NT2/D1 (cell line): ENCODE results near the gene FAIM2.

ENCODE experiments used
- DNase-seq: peaks from one replicate; pipeline ENCODE4 v3.0.0-alpha.2; 2011; ENCODE audit warnings: low read depth, low spot score
- H3K27me3 ChIP-seq: 2 replicates; pipeline ENCODE4 v1.6.0; 2011; ENCODE audit warnings: mild to moderate bottlenecking; ENCODE audit not compliant: insufficient read length, insufficient read depth
- H3K36me3 ChIP-seq: 2 replicates; pipeline ENCODE4 v1.6.1; 2011; ENCODE audit warnings: mild to moderate bottlenecking, low read length, mixed read lengths; ENCODE audit not compliant: insufficient read depth, insufficient read length
- H3K4me1 ChIP-seq: 2 replicates; pipeline ENCODE4 v1.5.1; 2011; ENCODE audit not compliant: insufficient read depth, insufficient read length
- H3K4me3 ChIP-seq: 2 replicates; pipeline ENCODE4 v1.5.1; 2011; ENCODE audit warnings: low read depth; ENCODE audit not compliant: insufficient read length
- H3K9ac ChIP-seq: 2 replicates; pipeline ENCODE4 v1.6.0; 2011; ENCODE audit warnings: low read depth; ENCODE audit not compliant: insufficient read length
- H3K9me3 ChIP-seq: 2 replicates; pipeline ENCODE4 v1.5.1; 2011; ENCODE audit warnings: mild to moderate bottlenecking, low read length; ENCODE audit not compliant: insufficient read depth
- SUZ12 ChIP-seq: IDR thresholded peaks from 2 replicates; pipeline ENCODE4 v1.6.1; 2011; ENCODE audit not compliant: insufficient read length, insufficient read depth; ENCODE audit errors: extremely low read depth
- YY1 ChIP-seq: IDR thresholded peaks from 2 replicates; pipeline ENCODE4 v1.6.1; 2011; ENCODE audit not compliant: insufficient read length, insufficient read depth
- ZNF274 ChIP-seq: IDR thresholded peaks from 2 replicates; pipeline ENCODE4 v1.6.1; 2011; ENCODE audit warnings: mild to moderate bottlenecking, low read depth, low read length

Gene FAIM2

GRCh38 chr12:49819786-49820185 is 83.9 kb downstream of the FAIM2 start:
- H3K4me3 ChIP-seq = no peak overlapping the region
- peaks cover 53% of the 10 kb centered on the region for H3K36me3 ChIP-seq
- peaks cover 14% of the 10 kb centered on the region for H3K4me1 ChIP-seq
- TF ChIP-seq ZNF274 (no peak), SUZ12 (no peak), YY1 (no peak)
- no peak overlapping the region for H3K9ac ChIP-seq
- H3K27me3 ChIP-seq = no peaks in the 10 kb centered on the region
- no peaks in the 10 kb centered on the region for H3K9me3 ChIP-seq
- DNase-seq = no peak

GRCh38 chr12:49818241-49818895 is 85.3 kb downstream of the FAIM2 start:
- TF ChIP-seq YY1 (no peak), ZNF274 (no peak), SUZ12 (no peak)
- Histone ChIP-seq H3K4me1 (peaks cover 6% of the 10 kb centered on the region), H3K4me3 (no peak overlapping the region), H3K9ac (no peak overlapping the region), H3K36me3 (peaks cover 42% of the 10 kb centered on the region), H3K27me3 (no peaks in the 10 kb centered on the region), H3K9me3 (no peaks in the 10 kb centered on the region)
- no peak for DNase-seq
